C4-2B (cell line): Measurements from ENCODE around the gene ANXA3.

Experiments used
- ZFX ChIP-seq: fragments of 450-650 bp; IDR thresholded peaks from 2 replicates; pipeline ENCODE4 v1.6.1; 2017
- TF ChIP-seq, protein P1 (sequence below): fragments of 450-650 bp; conservative IDR thresholded peaks from 2 replicates; pipeline ENCODE4 v1.5.1; 2017; ENCODE audit warnings: mild to moderate bottlenecking

DNA sequence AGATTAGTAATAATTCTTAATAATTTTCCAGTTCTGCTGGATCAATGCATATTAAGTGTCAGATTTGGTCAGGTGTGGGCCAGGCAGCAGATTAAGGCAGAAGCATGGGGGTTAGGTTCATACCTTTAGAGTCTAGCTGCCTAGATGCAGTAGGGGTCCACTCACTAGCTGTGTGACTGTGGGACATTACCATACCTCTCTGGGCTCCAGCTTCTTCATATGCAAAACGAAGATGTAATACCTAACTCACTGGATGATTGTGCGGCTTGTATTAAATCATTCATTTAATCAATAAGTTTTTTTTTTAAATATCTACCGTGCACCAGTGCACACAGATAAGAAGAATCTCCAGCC lies 1.4 kb downstream of the ANXA3 start:
- TF ChIP-seq, protein P1, sequence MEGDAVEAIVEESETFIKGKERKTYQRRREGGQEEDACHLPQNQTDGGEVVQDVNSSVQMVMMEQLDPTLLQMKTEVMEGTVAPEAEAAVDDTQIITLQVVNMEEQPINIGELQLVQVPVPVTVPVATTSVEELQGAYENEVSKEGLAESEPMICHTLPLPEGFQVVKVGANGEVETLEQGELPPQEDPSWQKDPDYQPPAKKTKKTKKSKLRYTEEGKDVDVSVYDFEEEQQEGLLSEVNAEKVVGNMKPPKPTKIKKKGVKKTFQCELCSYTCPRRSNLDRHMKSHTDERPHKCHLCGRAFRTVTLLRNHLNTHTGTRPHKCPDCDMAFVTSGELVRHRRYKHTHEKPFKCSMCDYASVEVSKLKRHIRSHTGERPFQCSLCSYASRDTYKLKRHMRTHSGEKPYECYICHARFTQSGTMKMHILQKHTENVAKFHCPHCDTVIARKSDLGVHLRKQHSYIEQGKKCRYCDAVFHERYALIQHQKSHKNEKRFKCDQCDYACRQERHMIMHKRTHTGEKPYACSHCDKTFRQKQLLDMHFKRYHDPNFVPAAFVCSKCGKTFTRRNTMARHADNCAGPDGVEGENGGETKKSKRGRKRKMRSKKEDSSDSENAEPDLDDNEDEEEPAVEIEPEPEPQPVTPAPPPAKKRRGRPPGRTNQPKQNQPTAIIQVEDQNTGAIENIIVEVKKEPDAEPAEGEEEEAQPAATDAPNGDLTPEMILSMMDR: no peak
- no peak for TF ChIP-seq ZFX
